Testis (tissue), 3 donors: Measurements from ENCODE around the gene NLGN1. TPM values are rescaled to one million over a fixed set of nuclear protein-coding genes. Genes with fewer than 3 reads are reported as not detected.
"Not testable (repeated sequence)": the region's sequence is repeated elsewhere in the genome, so short reads cannot be mapped to it uniquely, and the experiment has no call there.

ENCODE experiments used
- DNase-seq: peaks from one replicate; pipeline ENCODE4 v3.0.0-alpha.2; 2019
- H3K27ac ChIP-seq, 2 donors: fragments of 200-600 bp; sonication (generic); one replicate each; pipeline ENCODE4 v1.5.1; 2019
- H3K27me3 ChIP-seq: fragments of 200-600 bp; sonication (generic); one replicate; pipeline ENCODE4 v1.5.1; 2019
- H3K36me3 ChIP-seq: fragments of 200-600 bp; sonication (generic); one replicate; pipeline ENCODE4 v1.5.1; 2017; ENCODE audit warnings: low read depth; ENCODE audit errors: missing control alignments
- H3K4me1 ChIP-seq: fragments of 200-600 bp; sonication (generic); one replicate; pipeline ENCODE4 v1.5.1; 2019
- H3K4me3 ChIP-seq, 2 donors: fragments of 200-600 bp; sonication (generic); one replicate each; pipeline ENCODE4 v1.5.1; 2017 to 2019
- H3K9me3 ChIP-seq: fragments of 200-600 bp; sonication (generic); one replicate; pipeline ENCODE4 v1.5.1; 2017
- CTCF ChIP-seq, 3 experiments: fragments of 450-650 bp in 2 of 3; fragments of 200-600 bp in 1 of 3; sonication (generic) in 1 of 3; IDR thresholded peaks; one replicate each; pipeline ENCODE4 v1.5.1; 2016 to 2019; ENCODE audit warnings: antibody characterized with exemption in 3 of 3, mild to moderate bottlenecking in 2 of 3, moderate library complexity in 1 of 3
- POLR2A ChIP-seq: fragments of 450-650 bp; IDR thresholded peaks from one replicate; pipeline ENCODE4 v1.6.1; 2017; ENCODE audit warnings: antibody characterized with exemption, mild to moderate bottlenecking, moderate library complexity
- WGBS, 2 donors: methylation state at CpG; one replicate each; pipeline ENCODE4 v1.1.5; 2018; 5-methylcytosine and 5-hydroxymethylcytosine counted together
- intact Hi-C: fragments of 100-400 bp; cut with DNase I; formaldehyde crosslinking; loops from one replicate; pipeline ENCODE4 v1.15.1; 2023; ENCODE audit warnings: low total_unique reads
- polyA plus RNA-seq: library from polyadenylated mRNA; stranded (reverse); fragments of 350-450 nt; fragmentation: Illumina TruSeq; extraction: RNeasy Lipid Tissue Mini Kit (QIAGEN cat#74804); gene quantifications from one replicate; pipeline ENCODE4 v1.2.3, GENCODE V29; 2014; ENCODE audit warnings: low read depth, low replicate concordance; ENCODE audit not compliant: insufficient read depth
- total RNA-seq, 2 donors: library from RNA; depleted of rRNA; stranded (reverse); fragments of >200 nt; gene quantifications; one replicate each; pipeline ENCODE4 v1.2.3, GENCODE V29; 2016

The NLGN1 gene
- total and polyA plus RNA-seq, 3 donors from 2014 or later = 10.6 to 19.2 (median 15.5) TPM

- no peak for DNase-seq
- no peak overlapping the region for H3K4me3 ChIP-seq
- no peak overlapping the region for H3K27ac ChIP-seq
- no peaks in the 10 kb centered on the region for H3K27me3 ChIP-seq
- H3K9me3 ChIP-seq = no peaks in the 10 kb centered on the region
- intact Hi-C loops = no loop called here
- TF ChIP-seq CTCF (IDR thresholded peaks at IDR 0.05) = no peak
- no peak for TF ChIP-seq POLR2A
- no peaks in the 10 kb centered on the region for H3K36me3 ChIP-seq
- no peaks in the 10 kb centered on the region for H3K4me1 ChIP-seq
- 65 to 68% methylated on average over 2 of the region's 2 CpGs for WGBS, 2 donors
These were observed 804.6 kb downstream of the NLGN1 start for GRCh38 chr3:174202116-174202515.

- intact Hi-C loops = no loop called here
- 60 to 78% methylated on average over 1 of the region's 1 CpG for WGBS, 2 donors
These were observed 805.0 kb downstream of the NLGN1 start for GRCh38 chr3:174202561-174202960.

GRCh38 chr3:174204765-174205164 lies 807.2 kb downstream of the NLGN1 start:
- intact Hi-C loops = no loop called here
- DNase-seq = no peak
- Histone ChIP-seq H3K4me1 (no peaks in the 10 kb centered on the region), H3K27ac (no peak overlapping the region), H3K4me3 (no peak overlapping the region), H3K36me3 (no peaks in the 10 kb centered on the region), H3K27me3 (no peaks in the 10 kb centered on the region), H3K9me3 (no peaks in the 10 kb centered on the region)
- WGBS, 2 donors = 60 to 77% methylated on average over 1 of the region's 1 CpG
- TF ChIP-seq POLR2A (no peak), CTCF (IDR thresholded peaks at IDR 0.05) (no peak)

More at GRCh38 chr3:174202561-174202960, 805.0 kb downstream of the NLGN1 start:
- no peaks in the 10 kb centered on the region for H3K27me3 ChIP-seq
- TF ChIP-seq POLR2A (no peak), CTCF (IDR thresholded peaks at IDR 0.05) (no peak)
- H3K4me1 ChIP-seq = no peaks in the 10 kb centered on the region
- H3K36me3 ChIP-seq = no peaks in the 10 kb centered on the region
- DNase-seq = no peak
- no peak overlapping the region for H3K27ac ChIP-seq
- no peaks in the 10 kb centered on the region for H3K9me3 ChIP-seq
- no peak overlapping the region for H3K4me3 ChIP-seq

- Histone ChIP-seq H3K9me3 (no peaks in the 10 kb centered on the region), H3K27me3 (no peaks in the 10 kb centered on the region), H3K4me1 (no peaks in the 10 kb centered on the region), H3K27ac (no peak overlapping the region), H3K36me3 (no peaks in the 10 kb centered on the region), H3K4me3 (no peak overlapping the region)
- DNase-seq = no peak
- intact Hi-C loops = no loop called here
- 86 to 88% methylated on average over 4 of the region's 4 CpGs for WGBS, 2 donors
- TF ChIP-seq CTCF (IDR thresholded peaks at IDR 0.05) = no peak
- no peak for TF ChIP-seq POLR2A
These were observed 809.2 kb downstream of the NLGN1 start for GRCh38 chr3:174206607-174207192.

- Histone ChIP-seq H3K27me3 (no peaks in the 10 kb centered on the region), H3K4me3 (no peak overlapping the region), H3K27ac (no peak overlapping the region), H3K4me1 (no peaks in the 10 kb centered on the region), H3K36me3 (no peaks in the 10 kb centered on the region), H3K9me3 (no peaks in the 10 kb centered on the region)
- DNase-seq = no peak
- no peak for TF ChIP-seq CTCF (IDR thresholded peaks at IDR 0.05)
- no peak for TF ChIP-seq POLR2A
- WGBS, 2 donors = 81 to 88% methylated on average over 2 of the region's 2 CpGs
- intact Hi-C loops = no loop called here
These were observed 810.6 kb downstream of the NLGN1 start for GRCh38 chr3:174208161-174208560.

GRCh38 chr3:174211896-174212295 lies 814.4 kb downstream of the NLGN1 start:
- intact Hi-C loops, H3K36me3 ChIP-seq, H3K4me1 ChIP-seq, H3K27me3 ChIP-seq, DNase-seq, H3K9me3 ChIP-seq, H3K27ac ChIP-seq: not testable (repeated sequence)
- 68% methylated on average over 15 of the region's 24 CpGs; no CpG with 5 or more reads in 1 of the 2 donors for WGBS, 2 donors
- peak overlapping the region in 1 of 2 donors; percentile 18 for H3K4me3 ChIP-seq
